ENCODE measurements around the gene LIF.
"Not testable (repeated sequence)": the region's sequence is repeated elsewhere in the genome, so short reads cannot be mapped to it uniquely, and the experiment has no call there.

- TF ChIP-seq, protein P1, sequence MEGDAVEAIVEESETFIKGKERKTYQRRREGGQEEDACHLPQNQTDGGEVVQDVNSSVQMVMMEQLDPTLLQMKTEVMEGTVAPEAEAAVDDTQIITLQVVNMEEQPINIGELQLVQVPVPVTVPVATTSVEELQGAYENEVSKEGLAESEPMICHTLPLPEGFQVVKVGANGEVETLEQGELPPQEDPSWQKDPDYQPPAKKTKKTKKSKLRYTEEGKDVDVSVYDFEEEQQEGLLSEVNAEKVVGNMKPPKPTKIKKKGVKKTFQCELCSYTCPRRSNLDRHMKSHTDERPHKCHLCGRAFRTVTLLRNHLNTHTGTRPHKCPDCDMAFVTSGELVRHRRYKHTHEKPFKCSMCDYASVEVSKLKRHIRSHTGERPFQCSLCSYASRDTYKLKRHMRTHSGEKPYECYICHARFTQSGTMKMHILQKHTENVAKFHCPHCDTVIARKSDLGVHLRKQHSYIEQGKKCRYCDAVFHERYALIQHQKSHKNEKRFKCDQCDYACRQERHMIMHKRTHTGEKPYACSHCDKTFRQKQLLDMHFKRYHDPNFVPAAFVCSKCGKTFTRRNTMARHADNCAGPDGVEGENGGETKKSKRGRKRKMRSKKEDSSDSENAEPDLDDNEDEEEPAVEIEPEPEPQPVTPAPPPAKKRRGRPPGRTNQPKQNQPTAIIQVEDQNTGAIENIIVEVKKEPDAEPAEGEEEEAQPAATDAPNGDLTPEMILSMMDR (conservative IDR thresholded peaks at IDR 0.05 in 1 of 2, IDR thresholded peaks at IDR 0.05 in 1 of 2; ENCODE audit: extremely low read depth in 1 of 2, insufficient read depth in 1 of 2, low read depth in 1 of 2, low read length in 2 of 2): not testable (repeated sequence)
- not testable (repeated sequence) for TF ChIP-seq EZH2 (IDR thresholded peaks at IDR 0.05; ENCODE audit: borderline replicate concordance, low read length)
Measured at GRCh38 chr22:30216272-30216671, 30.3 kb downstream of the LIF start.

Data from mammary epithelial cell (primary cell).